Mononuclear cell (primary cell): ENCODE data around the gene TMTC4. TPM values are rescaled to one million over a fixed set of nuclear protein-coding genes. Genes with fewer than 3 reads are reported as not detected.
A peak's percentile ranks its signal among the peaks of the same experiment; 100 is the strongest.
"Not testable (repeated sequence)": the region's sequence is repeated elsewhere in the genome, so short reads cannot be mapped to it uniquely, and the experiment has no call there.

Experiments
- H3K27me3 ChIP-seq: 2 replicates; pipeline ENCODE4 v1.6.0; 2011; ENCODE audit warnings: low read length, control low read depth; ENCODE audit not compliant: insufficient read depth
- H3K4me1 ChIP-seq: 2 replicates; pipeline ENCODE4 v1.5.1; 2011; ENCODE audit warnings: mild to moderate bottlenecking, low read length, control low read depth; ENCODE audit not compliant: insufficient read depth
- H3K4me3 ChIP-seq: 2 replicates; pipeline ENCODE4 v1.5.1; 2011; ENCODE audit warnings: mild to moderate bottlenecking, low read length, moderate library complexity
- H3K9me3 ChIP-seq: 2 replicates; pipeline ENCODE4 v1.5.1; 2011; ENCODE audit warnings: low read depth, mild to moderate bottlenecking, control low read depth, low read length
- total RNA-seq: library from RNA; depleted of rRNA; stranded (reverse); fragments of >200 nt; gene quantifications from one replicate; pipeline ENCODE4 v1.2.3, GENCODE V29; 2012

Gene TMTC4
- total RNA-seq, 1 donor = 9.2 TPM

GRCh38 chr13:100594731-100595130, 79.9 kb downstream of the TMTC4 start:
- no peaks in the 10 kb centered on the region for H3K27me3 ChIP-seq
- H3K9me3 ChIP-seq = no peaks in the 10 kb centered on the region
- H3K4me3 ChIP-seq = no peak overlapping the region
- H3K4me1 ChIP-seq = no peaks in the 10 kb centered on the region

GRCh38 chr13:100594255-100594654, 80.3 kb downstream of the TMTC4 start:
- no peaks in the 10 kb centered on the region for H3K27me3 ChIP-seq
- no peak overlapping the region for H3K4me3 ChIP-seq
- H3K4me1 ChIP-seq = peaks cover under 1% of the 10 kb centered on the region
- H3K9me3 ChIP-seq = no peaks in the 10 kb centered on the region

GRCh38 chr13:100589178-100589725, 85.3 kb downstream of the TMTC4 start:
- Histone ChIP-seq H3K4me1 (peaks cover 22% of the 10 kb centered on the region), H3K9me3 (no peaks in the 10 kb centered on the region), H3K27me3 (no peaks in the 10 kb centered on the region), H3K4me3 (peak overlapping the region; percentile 65)

- Histone ChIP-seq H3K4me3 (peak within 1 kb of the TSS; percentile 65), H3K4me1 (peaks cover 22% of the 10 kb centered on the region), H3K9me3 (no peaks in the 10 kb centered on the region), H3K27me3 (no peaks in the 10 kb centered on the region)
Measured at GRCh38 chr13:100588331-100589177, 86.0 kb downstream of the TMTC4 start, which contains the start of gene GGACT. GGACT (minus strand) TSS chr13:100588789; CDS start chr13:100532591, 56,198 bp downstream.

GRCh38 chr13:100584896-100585295, 89.7 kb downstream of the TMTC4 start:
- Histone ChIP-seq H3K9me3 (no peaks in the 10 kb centered on the region), H3K4me1 (peaks cover 27% of the 10 kb centered on the region), H3K27me3 (no peaks in the 10 kb centered on the region), H3K4me3 (no peak overlapping the region)

GRCh38 chr13:100581504-100581903, 93.1 kb downstream of the TMTC4 start:
- H3K27me3 ChIP-seq = no peaks in the 10 kb centered on the region
- H3K4me3 ChIP-seq = no peak overlapping the region
- no peaks in the 10 kb centered on the region for H3K9me3 ChIP-seq
- H3K4me1 ChIP-seq = peaks cover 9% of the 10 kb centered on the region

GRCh38 chr13:100581030-100581429, 93.6 kb downstream of the TMTC4 start:
- Histone ChIP-seq H3K27me3 (no peaks in the 10 kb centered on the region), H3K4me1 (peaks cover 9% of the 10 kb centered on the region), H3K4me3 (no peak overlapping the region), H3K9me3 (no peaks in the 10 kb centered on the region)

- Histone ChIP-seq H3K27me3 (no peaks in the 10 kb centered on the region), H3K4me1 (peaks cover 6% of the 10 kb centered on the region), H3K4me3 (no peak overlapping the region), H3K9me3 (no peaks in the 10 kb centered on the region)
Measured at GRCh38 chr13:100580045-100580444, 94.5 kb downstream of the TMTC4 start.

- H3K27me3 ChIP-seq, H3K4me3 ChIP-seq, H3K4me1 ChIP-seq, H3K9me3 ChIP-seq: not testable (repeated sequence)
Measured at GRCh38 chr13:100577239-100577638, 97.4 kb downstream of the TMTC4 start.

GRCh38 chr13:100573121-100573520, 101.5 kb downstream of the TMTC4 start:
- H3K4me1 ChIP-seq = no peaks in the 10 kb centered on the region
- no peaks in the 10 kb centered on the region for H3K27me3 ChIP-seq
- H3K4me3 ChIP-seq = no peak overlapping the region
- no peaks in the 10 kb centered on the region for H3K9me3 ChIP-seq

- Histone ChIP-seq H3K4me3 (no peak overlapping the region), H3K4me1 (no peaks in the 10 kb centered on the region), H3K27me3 (no peaks in the 10 kb centered on the region), H3K9me3 (no peaks in the 10 kb centered on the region)
Measured at GRCh38 chr13:100566543-100566942, 108.1 kb downstream of the TMTC4 start.

- H3K4me3 ChIP-seq = no peak overlapping the region
- no peaks in the 10 kb centered on the region for H3K4me1 ChIP-seq
- no peaks in the 10 kb centered on the region for H3K27me3 ChIP-seq
- no peaks in the 10 kb centered on the region for H3K9me3 ChIP-seq
Measured at GRCh38 chr13:100565286-100565685, 109.3 kb downstream of the TMTC4 start.

GRCh38 chr13:100564444-100565223, 110.0 kb downstream of the TMTC4 start:
- Histone ChIP-seq H3K4me3 (no peak overlapping the region), H3K4me1 (no peaks in the 10 kb centered on the region), H3K9me3 (no peaks in the 10 kb centered on the region), H3K27me3 (no peaks in the 10 kb centered on the region)

GRCh38 chr13:100563779-100564178, 110.8 kb downstream of the TMTC4 start:
- Histone ChIP-seq H3K27me3 (no peaks in the 10 kb centered on the region), H3K4me1 (no peaks in the 10 kb centered on the region), H3K9me3 (no peaks in the 10 kb centered on the region), H3K4me3 (no peak overlapping the region)

- no peaks in the 10 kb centered on the region for H3K4me1 ChIP-seq
- H3K4me3 ChIP-seq = no peak overlapping the region
- H3K9me3 ChIP-seq = no peaks in the 10 kb centered on the region
- H3K27me3 ChIP-seq = no peaks in the 10 kb centered on the region
Measured at GRCh38 chr13:100561599-100562204, 112.9 kb downstream of the TMTC4 start.
